Measurements from ENCODE around the gene DVL1.

DVL1 gene

GRCh38 chr1:1359664-1360468, 10.6 kb upstream of the DVL1 start:
- no peak for TF ChIP-seq CTCF (IDR thresholded peaks at IDR 0.05; ENCODE audit: low read depth, low read length)
- no peak for TF ChIP-seq MAX (IDR thresholded peaks at IDR 0.05; ENCODE audit: low read depth, low read length)
- no peak for TF ChIP-seq POLR2A (IDR thresholded peaks at IDR 0.05; ENCODE audit: extremely low read depth, insufficient read length)
- no peak for TF ChIP-seq MYC (IDR thresholded peaks at IDR 0.05; ENCODE audit: low read depth, low read length)
- no peak overlapping the region for H3K4me3 ChIP-seq (ENCODE audit: low read depth, low read length)
- no peak for DNase-seq (ENCODE audit: low read depth)

DNA sequence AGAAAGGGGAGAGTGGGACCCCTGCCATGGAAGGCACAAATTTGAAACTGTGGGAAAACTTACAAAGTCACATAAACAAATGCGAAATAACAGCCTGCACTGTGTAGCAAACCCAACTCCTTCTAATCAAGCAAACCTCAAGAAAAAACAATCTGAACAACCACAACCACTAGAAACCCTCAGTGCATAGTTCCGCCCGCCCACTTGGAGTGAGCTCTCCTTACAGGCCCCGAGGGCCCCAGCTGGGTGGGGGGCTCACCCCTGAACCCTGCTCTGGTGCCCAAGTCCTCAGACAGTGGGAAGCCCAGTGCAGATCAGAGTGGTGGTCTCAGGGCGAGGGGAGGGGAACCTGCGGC, 10.1 kb upstream of the DVL1 start:
- DNase-seq (ENCODE audit: low read depth), result no peak
- no peak overlapping the region for H3K4me3 ChIP-seq (ENCODE audit: low read depth, low read length)
- TF ChIP-seq MYC (IDR thresholded peaks at IDR 0.05; ENCODE audit: low read depth, low read length) (no peak), CTCF (IDR thresholded peaks at IDR 0.05; ENCODE audit: low read depth, low read length) (no peak), MAX (IDR thresholded peaks at IDR 0.05; ENCODE audit: low read depth, low read length) (no peak), POLR2A (IDR thresholded peaks at IDR 0.05; ENCODE audit: extremely low read depth, insufficient read length) (no peak)

GRCh38 chr1:1358433-1359271, 9.4 kb upstream of the DVL1 start, which contains the start of gene MXRA8:
Gene MXRA8, minus strand, starts transcription at chr1:1358555. Its CDS starts 51 bp downstream, at chr1:1358504.
- TF ChIP-seq MAX (IDR thresholded peaks at IDR 0.05; ENCODE audit: low read depth, low read length), result no peak
- TF ChIP-seq CTCF (IDR thresholded peaks at IDR 0.05; ENCODE audit: low read depth, low read length), result no peak
- TF ChIP-seq POLR2A (IDR thresholded peaks at IDR 0.05; ENCODE audit: extremely low read depth, insufficient read length), result no peak
- no peak for TF ChIP-seq MYC (IDR thresholded peaks at IDR 0.05; ENCODE audit: low read depth, low read length)
- H3K4me3 ChIP-seq (ENCODE audit: low read depth, low read length), result no peak within 1 kb of the TSS
- no peak for DNase-seq (ENCODE audit: low read depth)

DNA sequence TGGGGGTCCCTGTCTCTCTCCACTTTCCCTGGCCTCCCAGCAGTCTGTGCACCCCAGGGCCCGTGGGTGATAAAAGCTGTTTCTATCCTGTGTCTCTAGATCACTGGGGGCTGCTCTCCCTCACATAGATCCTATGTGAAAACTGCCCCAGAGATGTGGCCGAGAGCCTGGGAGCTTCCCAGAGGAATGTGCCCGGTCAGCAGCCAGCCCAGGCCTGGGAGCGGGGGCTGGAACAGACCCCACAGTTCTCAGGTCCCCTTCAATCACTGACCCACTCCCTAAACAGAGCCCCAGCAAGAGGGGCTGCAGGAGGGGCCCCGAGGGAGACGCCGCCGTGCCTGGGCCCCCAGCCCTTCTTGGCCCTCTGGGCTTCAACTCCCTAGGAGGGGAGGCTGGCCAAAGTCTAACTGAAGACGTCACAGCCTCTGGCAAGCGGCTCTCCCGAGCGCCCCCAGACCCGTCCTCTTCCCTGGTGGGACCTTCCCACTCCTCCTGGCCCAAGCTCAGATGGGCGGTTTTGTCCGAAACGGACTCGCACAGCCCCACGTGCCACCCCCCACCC, 8.7 kb upstream of the DVL1 start:
- TF ChIP-seq CTCF (IDR thresholded peaks at IDR 0.05; ENCODE audit: low read depth, low read length) (no peak), MYC (IDR thresholded peaks at IDR 0.05; ENCODE audit: low read depth, low read length) (no peak), POLR2A (IDR thresholded peaks at IDR 0.05; ENCODE audit: extremely low read depth, insufficient read length) (no peak), MAX (IDR thresholded peaks at IDR 0.05; ENCODE audit: low read depth, low read length) (no peak)
- H3K4me3 ChIP-seq (ENCODE audit: low read depth, low read length), result no peak overlapping the region
- DNase-seq (ENCODE audit: low read depth), result no peak

GRCh38 chr1:1356796-1357401, 7.7 kb upstream of the DVL1 start:
- TF ChIP-seq MYC (IDR thresholded peaks at IDR 0.05; ENCODE audit: low read depth, low read length) (no peak), POLR2A (IDR thresholded peaks at IDR 0.05; ENCODE audit: extremely low read depth, insufficient read length) (no peak), CTCF (IDR thresholded peaks at IDR 0.05; ENCODE audit: low read depth, low read length) (no peak), MAX (IDR thresholded peaks at IDR 0.05; ENCODE audit: low read depth, low read length) (no peak)
- no peak overlapping the region for H3K4me3 ChIP-seq (ENCODE audit: low read depth, low read length)
- DNase-seq (ENCODE audit: low read depth), result no peak

All from NB4 (cell line).